ENCODE results near the gene PIGS. TPM values are rescaled to one million over a fixed set of nuclear protein-coding genes. Genes with fewer than 3 reads are reported as not detected.
"Not testable (repeated sequence)": the region's sequence is repeated elsewhere in the genome, so short reads cannot be mapped to it uniquely, and the experiment has no call there.

PIGS gene
- total RNA-seq, 1 experiment from 2014 or later: 50.8 TPM

DNA sequence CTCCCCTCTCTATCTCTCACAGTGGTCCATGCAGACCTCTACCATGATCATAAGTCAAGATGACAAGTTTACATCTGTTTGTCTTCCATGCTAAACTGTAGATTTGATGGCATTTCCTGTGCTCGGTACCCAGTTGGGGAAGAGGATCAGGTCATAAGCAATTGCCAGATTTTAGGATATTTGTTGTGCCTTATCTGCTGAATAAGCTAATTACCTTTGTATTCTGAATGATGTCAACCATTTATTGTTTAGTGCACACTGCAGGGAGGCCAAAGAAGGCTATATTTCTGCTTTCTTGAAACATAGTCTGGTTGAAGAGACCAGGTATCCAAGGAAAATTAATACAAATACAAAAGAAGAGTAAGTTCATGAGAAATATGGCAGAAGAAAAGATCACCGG is 11.2 kb upstream of the PIGS start:
- in situ Hi-C loops (cut with HindIII; ENCODE audit: low sequenced_read_pairs): no loop called here
- no peak for DNase-seq (ENCODE audit: low spot score)

DNA sequence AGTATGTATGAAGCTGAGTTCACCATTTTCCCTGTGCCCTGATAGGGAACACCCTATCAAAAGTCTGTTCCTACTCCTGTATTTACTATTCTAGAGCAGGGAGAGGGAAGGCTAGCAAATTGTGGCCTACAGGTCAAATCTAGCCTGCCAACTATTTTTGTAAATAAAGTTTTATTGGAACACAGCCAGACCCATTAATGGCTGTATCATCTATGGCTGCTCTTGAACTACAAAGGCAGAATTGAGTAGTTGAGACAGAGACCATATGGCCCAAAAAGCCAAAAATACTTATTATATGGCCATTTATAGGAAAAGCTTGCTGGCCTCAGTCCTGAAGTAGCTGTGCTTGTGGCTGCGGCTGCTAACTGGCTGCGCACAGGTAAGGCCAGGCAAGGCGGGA is 9.6 kb upstream of the PIGS start:
- no peak for DNase-seq (ENCODE audit: low spot score)
- in situ Hi-C loops (cut with HindIII; ENCODE audit: low sequenced_read_pairs): no loop called here

DNA sequence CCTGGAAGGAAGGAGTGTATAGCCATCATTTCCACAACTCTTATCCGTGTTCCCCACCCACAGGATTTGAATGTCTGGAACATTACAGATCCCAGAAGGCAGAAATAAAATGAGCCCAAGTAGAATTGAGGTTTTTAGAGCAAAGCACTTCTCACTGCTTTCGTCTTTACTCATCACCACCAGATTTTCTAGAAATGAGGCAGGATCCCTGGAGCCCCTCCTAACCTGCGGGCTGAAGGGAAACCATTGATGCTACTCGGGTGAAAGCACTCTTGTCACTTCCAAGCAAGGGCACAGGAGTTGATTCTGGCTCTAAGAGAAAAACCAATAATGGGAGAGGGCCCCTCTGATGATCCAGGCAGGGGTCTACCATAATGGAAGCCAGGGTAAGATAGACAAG is 8.2 kb upstream of the PIGS start:
- in situ Hi-C loops (cut with HindIII; ENCODE audit: low sequenced_read_pairs): no loop called here
- DNase-seq (ENCODE audit: low spot score): no peak

DNA sequence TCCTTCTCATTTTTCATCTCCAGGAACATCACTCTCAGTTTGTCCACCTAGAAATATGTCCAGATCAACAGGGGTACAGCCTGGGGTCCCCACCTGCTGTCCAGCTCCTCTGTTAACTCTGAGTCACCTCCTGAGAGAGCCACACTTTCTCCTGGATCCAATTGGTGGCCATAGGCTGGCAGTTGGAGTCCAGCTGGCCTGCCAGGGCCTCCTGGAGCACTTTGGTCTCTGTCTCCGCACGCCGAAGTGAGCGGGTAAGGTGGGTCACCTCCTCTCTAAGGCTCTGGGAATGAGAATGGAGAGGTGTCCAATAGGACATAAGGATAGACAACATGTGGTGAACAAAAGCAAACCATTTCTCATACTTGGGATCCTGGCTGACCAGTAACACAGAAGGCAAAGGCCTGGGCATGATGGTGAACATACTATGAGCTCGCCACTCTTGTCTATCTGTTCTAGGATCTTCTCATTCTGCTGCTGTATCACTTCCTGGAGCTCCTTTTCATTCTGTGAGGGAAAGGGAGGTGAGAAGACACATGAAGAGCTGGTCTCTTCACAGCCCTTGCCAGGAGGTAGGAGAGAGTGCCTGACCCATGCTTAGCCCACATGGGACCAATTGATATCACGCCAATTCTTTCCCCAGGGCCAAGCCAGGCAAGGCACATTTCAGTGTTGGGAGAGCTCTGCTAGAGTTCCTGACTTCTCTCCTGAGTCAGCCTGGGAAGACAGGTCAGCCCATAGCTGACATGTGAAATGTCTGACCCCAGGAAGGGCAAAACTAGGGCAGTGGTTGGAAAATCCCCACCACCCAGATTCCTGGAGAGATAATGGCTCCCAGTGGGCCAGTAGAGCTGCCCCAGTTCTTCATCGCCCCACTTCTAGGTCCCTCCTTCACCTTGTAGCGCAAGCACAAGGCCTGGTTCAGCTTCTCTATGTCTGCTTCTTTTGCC is 7.2 kb upstream of the PIGS start:
- in situ Hi-C loops (cut with HindIII; ENCODE audit: low sequenced_read_pairs): no loop called here
- no peak for DNase-seq (ENCODE audit: low spot score)

DNA sequence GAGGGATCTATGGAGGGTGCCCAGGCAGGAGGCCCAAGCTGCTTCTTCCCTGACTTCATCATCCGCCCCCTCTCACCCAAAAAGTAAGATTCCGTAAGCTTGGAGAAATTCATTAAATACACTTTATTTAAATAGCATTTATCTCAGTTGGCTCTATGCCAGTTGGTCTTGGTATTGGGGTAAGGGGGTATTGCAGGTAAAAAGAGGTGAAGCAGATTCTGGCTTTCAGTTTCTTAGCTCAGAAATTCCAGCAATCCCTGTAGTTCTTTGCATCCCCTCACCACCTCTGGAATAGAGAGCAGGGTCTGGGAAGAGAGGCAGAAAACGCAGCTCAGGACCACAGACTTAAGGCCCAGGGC is 6.1 kb upstream of the PIGS start:
- no peak for DNase-seq (ENCODE audit: low spot score)
- in situ Hi-C loops (cut with HindIII; ENCODE audit: low sequenced_read_pairs): no loop called here

DNA sequence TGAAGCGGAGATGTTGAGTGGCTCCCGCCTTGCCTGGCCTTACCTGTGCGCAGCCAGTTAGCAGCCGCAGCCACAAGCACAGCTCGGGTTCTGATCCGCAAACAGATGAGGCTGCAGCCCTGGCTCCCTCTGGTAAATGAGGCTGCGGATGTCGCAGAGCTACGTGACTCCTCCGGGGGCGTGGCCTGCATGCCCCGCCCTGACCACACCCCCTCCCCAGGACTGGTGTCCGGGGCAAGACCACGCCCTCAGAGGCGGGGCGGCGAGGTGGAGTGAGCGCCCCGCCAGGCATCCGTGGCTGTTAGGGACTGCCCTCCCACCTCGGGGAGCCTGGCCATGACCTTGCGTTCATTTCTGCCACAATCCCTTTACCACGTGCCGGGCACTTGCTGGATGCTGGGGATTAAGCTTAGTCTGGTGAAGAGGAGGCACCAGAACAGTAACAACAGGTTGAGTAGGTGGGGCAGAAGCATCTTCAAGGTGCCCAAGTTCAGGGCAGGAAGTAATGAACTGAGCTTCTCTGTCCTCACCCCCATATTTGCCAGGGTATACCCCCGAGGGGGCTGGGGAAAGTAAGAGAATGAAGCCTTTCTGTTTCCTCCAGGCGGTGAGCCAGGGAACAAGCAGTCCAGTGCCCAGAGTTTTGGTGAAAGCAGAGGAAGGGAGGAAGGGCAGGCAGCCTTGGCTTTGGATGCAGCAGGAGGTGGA is 5.6 kb upstream of the PIGS start, which contains the start of gene ALDOC:
Gene ALDOC, minus strand, starts transcription at position 138 of the 708 bp plus-strand sequence. CDS start 1,363 bp downstream, outside the sequence.
- in situ Hi-C loops (cut with HindIII; ENCODE audit: low sequenced_read_pairs): no loop called here
- peak; percentile 98 for DNase-seq (ENCODE audit: low spot score)

DNA sequence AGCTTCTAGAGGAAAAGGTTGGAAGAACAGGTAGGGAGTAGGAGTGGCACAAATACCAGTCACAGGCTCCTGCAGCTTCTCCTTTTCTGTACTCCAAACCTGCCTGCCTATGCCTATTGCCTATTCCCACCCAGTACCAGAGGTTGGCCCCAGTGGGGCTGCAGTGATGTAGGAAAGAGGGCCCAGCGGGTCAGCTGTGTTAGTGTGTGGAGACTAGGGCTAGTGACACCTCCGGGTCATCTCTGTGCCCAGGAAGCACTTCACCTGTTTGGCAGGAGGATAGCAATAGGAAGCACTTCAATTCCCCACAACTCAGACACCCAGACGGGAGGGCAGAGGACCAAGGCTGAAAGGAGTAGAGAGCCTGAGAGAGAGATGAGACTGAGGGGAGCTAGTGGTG is 4.7 kb upstream of the PIGS start:
- peak; percentile 57 for DNase-seq (ENCODE audit: low spot score)
- in situ Hi-C loops (cut with HindIII; ENCODE audit: low sequenced_read_pairs): not testable (repeated sequence)

DNA sequence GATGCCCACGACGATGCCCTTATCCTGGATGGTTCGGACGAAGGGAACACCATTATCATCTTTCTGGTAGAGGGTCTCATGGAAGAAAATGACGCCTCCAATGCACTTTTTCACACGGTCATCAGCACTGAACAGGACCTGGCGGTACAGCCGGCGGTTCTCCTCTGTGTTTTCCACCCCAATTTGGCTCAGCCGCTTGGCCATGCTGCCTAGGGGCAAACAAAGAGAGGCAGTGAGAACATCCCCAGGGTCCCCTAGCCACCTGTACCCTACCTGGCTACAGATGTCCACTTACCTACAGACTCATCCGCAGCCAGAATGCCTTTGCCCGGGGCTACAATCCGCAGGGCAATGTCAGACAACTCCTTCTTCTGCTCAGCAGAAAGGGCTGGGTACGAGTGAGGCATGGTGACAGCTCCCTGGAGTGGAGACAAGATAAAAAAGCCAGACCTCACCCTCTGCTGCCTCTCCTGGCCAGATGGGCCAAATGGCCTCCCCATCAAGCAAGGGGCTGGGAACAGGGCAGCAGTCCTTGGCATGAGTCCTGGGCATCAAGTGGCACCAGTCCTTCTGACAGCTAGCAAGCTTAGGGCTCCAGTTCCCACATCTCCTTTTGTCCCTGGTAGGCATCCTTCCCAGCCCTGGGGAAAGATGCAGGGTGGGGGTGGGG is 3.9 kb upstream of the PIGS start:
- DNase-seq (ENCODE audit: low spot score): peak; percentile 88
- in situ Hi-C loops (cut with HindIII; ENCODE audit: low sequenced_read_pairs): no loop called here

DNA sequence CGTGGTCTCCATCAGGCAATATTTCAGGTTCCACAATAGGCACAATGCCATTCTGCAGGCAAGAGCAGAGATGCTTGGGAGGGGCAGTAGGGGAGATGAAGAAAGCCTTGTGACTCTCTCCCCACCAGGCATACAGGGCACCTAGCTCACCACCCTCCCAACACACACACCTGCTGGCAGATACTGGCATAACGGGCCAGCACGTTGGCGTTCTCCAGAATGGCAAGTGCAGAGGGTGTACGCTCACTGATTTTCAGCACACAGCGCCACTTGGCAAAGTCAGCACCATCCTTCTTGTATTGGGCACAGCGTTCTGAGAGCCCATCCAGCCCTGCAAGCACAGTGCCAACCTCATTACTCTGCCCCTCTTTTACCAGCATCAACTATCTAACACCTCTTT is 3.2 kb upstream of the PIGS start:
- in situ Hi-C loops (cut with HindIII; ENCODE audit: low sequenced_read_pairs): no loop called here
- DNase-seq (ENCODE audit: low spot score): peak; percentile 15

DNA sequence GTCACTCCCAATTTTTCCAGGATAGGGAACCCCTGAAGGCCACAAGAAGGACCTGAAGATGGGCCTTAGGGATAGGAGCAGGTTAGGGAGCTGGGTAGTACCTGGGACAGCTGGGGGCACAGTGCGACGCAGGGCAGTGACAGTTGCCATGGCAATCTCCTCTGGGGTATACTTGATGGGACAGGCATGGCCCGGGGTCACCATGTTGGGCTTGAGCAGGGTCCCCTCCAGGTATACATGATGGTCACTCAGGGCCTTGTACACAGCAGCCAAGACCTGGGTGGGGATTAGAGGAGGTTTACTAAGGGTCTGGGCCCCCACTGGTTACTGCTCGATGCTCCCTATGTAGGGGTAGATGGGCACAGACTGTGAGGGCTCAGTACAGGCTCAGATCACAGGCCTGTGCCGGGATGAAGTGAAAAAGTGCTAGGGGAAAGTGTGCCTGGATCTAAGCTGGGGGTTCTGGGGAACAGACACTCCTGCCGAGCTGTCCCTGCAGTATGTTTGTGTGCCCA is 2.7 kb upstream of the PIGS start:
- DNase-seq (ENCODE audit: low spot score): no peak
- in situ Hi-C loops (cut with HindIII; ENCODE audit: low sequenced_read_pairs): no loop called here

DNA sequence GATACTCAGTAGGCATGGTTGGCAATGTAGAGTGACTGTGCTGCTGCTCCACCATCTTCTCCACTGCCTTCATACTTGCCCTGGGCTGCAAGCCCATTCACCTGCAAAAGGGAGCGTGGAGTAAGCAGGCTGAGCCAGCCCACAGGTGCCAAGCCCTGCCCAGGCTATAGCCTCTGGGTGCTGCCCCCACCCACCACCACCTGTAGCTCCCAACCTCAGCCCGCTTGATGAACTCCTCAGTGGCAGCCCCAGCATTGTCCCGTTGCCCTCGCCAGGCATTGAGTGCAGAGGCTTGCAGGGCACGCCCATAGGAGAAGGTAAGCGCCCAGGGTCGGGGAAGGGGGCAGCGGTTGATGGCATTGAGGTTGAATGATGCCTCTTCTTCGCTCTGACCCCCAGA is 2.2 kb upstream of the PIGS start:
- no peak for DNase-seq (ENCODE audit: low spot score)
- in situ Hi-C loops (cut with HindIII; ENCODE audit: low sequenced_read_pairs): no loop called here

DNA sequence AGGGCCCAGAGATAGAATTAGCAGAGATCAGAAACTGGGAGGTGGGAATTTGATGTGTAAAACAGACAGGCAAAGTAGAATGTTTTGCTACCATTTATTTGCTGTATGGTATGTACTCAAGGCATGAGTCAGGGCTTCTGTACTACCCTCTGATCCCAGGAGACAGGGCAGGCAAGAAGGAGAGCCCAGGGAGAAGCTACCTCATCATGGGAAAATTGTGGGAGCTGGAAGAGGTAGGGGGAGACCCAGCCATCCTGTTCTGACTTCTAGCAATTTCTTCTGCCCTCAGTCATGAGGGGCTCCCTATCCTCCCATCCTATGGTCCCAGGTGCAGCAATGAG is 1.7 kb upstream of the PIGS start:
- DNase-seq (ENCODE audit: low spot score): no peak
- in situ Hi-C loops (cut with HindIII; ENCODE audit: low sequenced_read_pairs): no loop called here

DNA sequence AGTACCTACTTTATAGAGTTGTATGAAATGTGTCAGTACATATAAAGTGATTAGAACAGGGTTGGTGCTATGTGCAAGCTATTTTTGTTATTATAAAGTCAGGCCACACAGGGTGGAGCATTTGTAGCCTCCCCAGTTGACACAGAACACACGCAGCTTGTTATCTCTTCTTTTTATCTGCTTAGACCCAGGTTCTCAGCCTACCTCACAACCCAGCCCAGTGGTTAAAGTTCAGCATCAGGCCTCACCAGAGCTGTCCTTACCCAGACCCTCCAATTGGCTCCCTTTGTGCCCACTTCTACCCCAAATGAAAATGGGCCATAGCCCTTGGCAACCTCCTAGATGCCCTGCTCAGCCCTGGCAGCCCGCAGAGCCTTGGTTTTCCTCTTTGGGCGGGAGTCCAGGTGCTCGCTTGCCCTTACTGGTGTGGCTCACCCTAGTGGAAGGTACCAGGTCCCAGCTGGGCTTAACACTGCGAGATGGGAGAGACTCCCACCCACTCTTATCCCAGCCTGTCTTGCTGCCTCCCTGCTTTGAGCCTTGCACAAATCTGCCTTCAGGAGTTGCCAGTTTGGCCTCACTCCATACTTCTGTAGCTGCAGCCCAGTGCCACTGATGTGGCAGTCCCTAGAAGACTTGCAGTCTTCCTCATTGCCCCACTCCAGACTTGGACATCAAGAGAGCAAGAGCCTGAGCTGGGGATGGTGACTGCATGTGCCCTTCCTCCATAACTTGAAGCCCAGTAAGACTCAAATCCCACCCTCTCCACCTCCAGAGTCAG is 1.1 kb upstream of the PIGS start:
- in situ Hi-C loops (cut with HindIII; ENCODE audit: low sequenced_read_pairs): no loop called here

DNA sequence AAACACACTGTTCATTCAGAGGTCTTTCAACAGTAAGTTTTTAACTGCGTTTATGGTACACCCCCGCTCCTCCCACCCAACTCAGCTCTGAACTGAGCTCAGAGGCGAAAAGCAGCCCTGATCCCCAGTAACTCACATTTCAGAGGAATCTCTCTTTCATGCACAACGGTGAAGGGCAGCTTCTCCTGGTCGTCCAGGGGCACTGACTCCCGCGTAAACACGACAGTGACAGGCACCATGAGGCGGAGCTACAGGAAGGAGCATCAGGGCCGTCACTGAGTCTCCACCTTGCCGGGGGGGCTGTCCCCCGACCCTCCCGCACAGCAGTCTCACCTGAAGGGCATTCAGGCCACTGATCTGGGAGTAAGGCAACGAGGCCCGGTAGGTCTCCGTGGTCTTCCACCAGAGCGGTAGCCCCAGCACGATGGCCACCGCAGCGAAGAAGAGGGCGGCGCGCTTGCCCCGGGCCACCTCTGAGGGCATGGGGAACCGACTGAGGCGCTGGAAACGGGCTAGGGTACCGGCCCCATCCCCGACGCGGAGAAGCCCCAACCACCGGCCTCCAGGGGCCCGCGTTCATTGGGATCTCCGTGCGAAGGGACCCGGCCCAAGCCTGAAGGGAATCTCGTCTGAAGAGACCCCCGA is 486 bp downstream of the PIGS start:
- in situ Hi-C loops (cut with HindIII; ENCODE audit: low sequenced_read_pairs): no loop called here
- peak; percentile 66 for DNase-seq (ENCODE audit: low spot score)

More for the DNA sequence above, 1.1 kb upstream of the PIGS start:
- peak; percentile 17 for DNase-seq (ENCODE audit: low spot score)

DNA sequence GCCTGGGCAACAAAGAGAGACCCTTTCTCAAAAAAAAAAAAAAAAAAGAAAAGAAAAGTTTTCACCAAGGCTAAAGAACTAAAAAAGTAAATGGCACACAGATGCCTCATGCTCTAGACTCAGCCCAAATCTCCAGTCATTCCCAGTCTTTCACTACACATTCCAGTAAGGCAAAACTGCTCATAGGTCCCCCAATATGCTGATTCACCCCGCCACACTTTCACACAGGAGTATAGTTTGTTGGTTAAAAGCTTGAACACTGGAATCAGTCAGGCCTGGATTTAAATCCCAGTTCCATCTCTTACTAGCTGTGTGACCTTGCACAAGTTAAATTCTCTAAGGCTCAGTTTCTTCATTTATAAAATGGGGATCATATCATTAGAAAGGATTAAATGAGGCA is 1.9 kb downstream of the PIGS start:
- in situ Hi-C loops (cut with HindIII; ENCODE audit: low sequenced_read_pairs): no loop called here
- no peak for DNase-seq (ENCODE audit: low spot score)

DNA sequence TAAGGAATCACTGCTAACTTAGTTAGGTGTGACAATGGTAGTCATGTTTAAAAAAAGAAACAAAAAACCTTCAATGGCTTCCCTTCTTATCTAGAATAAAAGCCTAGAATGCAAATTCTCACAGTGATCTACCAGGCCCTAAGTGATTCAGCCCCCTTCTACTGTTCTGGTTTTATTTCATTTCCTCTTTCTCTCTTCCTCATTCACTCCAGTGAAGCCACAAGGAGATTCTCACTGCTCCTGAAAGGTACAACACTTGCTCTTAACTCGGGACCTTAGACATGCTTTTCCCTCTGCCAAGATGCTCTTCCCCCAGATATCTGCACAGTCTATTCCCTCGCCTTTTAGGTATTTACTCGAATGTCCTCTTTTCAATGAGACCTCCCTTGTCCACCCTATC is 3.7 kb downstream of the PIGS start:
- in situ Hi-C loops (cut with HindIII; ENCODE audit: low sequenced_read_pairs): no loop called here
- DNase-seq (ENCODE audit: low spot score): no peak

DNA sequence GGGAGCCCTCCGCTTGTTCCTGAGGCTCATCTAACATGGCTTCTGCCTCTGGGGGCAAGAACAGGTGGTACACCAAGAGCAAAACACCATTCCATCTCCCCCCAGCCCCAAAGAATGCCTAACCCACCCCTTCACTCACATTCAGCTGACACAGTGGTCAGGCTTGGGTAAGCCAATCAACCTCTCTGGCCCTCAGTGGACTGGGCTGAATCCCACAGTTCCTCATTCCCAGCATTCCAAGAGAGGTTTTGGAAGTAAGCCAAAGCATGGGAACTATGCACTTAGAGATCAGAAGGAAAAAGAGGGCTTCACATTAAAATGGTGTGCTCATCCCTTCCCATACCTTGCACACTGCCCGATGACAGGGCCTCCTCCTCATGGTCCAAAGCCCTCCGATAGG is 7.8 kb downstream of the PIGS start:
- DNase-seq (ENCODE audit: low spot score): peak; percentile 22
- in situ Hi-C loops (cut with HindIII; ENCODE audit: low sequenced_read_pairs): no loop called here

DNA sequence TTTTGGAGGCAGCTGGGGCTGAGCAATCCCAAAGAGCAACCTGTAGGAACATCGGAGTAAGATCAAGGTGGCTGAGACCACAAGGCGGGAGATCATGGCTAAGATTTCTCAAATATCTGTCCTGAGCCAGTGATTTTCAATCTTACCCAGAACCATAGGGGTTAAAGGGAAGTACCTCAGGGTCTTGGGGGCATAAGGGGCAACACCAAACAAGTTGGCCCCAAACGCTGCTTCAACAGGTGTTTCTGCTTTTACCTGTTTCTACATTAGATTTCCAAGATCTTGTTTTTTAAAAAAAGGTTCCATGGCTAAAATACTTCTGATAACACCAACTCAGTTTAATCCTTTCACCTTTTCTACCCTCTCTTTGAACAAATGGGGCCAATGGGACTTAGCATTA is 16.3 kb downstream of the PIGS start:
- DNase-seq (ENCODE audit: low spot score): no peak
- in situ Hi-C loops (cut with HindIII; ENCODE audit: low sequenced_read_pairs): no loop called here

DNA sequence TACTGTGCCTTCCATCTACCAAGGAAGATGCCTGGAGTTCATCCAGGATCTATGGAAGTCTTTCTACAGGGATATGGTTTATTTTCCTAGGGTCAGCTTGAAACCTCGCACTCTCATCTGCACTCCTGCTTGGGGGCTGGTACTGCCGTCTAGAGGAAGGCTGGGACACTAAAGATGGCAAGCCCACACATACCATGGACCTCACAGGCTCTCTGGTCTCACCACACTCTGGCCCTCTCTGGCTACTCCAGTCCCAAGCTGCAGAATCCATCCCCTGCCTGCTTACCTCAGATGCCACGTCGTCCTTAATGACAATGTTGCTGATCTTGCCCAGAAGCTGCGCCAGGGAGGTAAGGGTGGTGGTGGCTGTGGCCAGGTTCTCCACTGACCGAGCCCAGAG is 16.8 kb downstream of the PIGS start:
- DNase-seq (ENCODE audit: low spot score): no peak
- in situ Hi-C loops (cut with HindIII; ENCODE audit: low sequenced_read_pairs): no loop called here

Measured in G401 (cell line).